Stimulated activated CD4-positive, alpha-beta T cell treated with anti-CD3 and anti-CD28 coated beads, TNF-alpha, amount 100 ng/mL, for 1 hour (primary cell): ENCODE measurements around the gene RBBP8NL.

Experiments
- DNase-seq, 3 donors: peaks; one replicate each; pipeline ENCODE4 v3.0.0-alpha.2; 2020; ENCODE audit warnings: low read depth in 3 of 3, low spot score in 1 of 3

RBBP8NL gene

GRCh38 chr20:62363920-62364851 lies 63.2 kb downstream of the RBBP8NL start:
- no peak for DNase-seq

- DNase-seq = no peak
These were observed 64.1 kb downstream of the RBBP8NL start for GRCh38 chr20:62362991-62363919.

GRCh38 chr20:62362590-62362940 lies 64.8 kb downstream of the RBBP8NL start:
- no peak for DNase-seq

- DNase-seq = no peak
These were observed 65.3 kb downstream of the RBBP8NL start for GRCh38 chr20:62361799-62362589.

- DNase-seq = no peak
These were observed 66.2 kb downstream of the RBBP8NL start for GRCh38 chr20:62360854-62361798.
